GDM1 (cell line): ENCODE measurements around the gene RUNDC1.
A peak's percentile ranks its signal among the peaks of the same experiment; 100 is the strongest.
"Not testable (repeated sequence)": the region's sequence is repeated elsewhere in the genome, so short reads cannot be mapped to it uniquely, and the experiment has no call there.

Experiments
- DNase-seq: peaks from one replicate; lab custom pipeline; 2025; lab: John Stamatoyannopoulos, UW

The RUNDC1 gene

DNA sequence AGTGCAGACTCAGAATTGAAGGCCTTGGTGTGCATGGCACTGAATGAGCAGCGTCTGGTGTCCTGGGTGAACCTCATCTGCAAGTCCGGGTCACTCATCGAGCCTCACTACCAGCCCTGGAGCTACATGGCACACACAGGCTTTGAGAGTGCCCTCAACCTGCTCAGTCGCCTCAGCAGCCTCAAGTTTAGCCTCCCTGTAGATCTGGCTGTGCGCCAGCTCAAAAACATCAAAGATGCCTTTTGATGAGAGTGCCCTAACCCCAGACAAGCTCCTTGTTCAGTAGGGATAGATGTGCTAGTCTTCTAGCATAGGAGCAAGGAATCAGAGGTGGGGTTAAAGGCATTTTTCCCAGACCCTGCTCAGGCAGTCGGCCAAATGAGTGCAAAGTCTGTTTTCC, 11.1 kb downstream of the RUNDC1 start:
- no peak for DNase-seq

GRCh38 chr17:42992872-42993271, 12.5 kb downstream of the RUNDC1 start:
- no peak for DNase-seq

- DNase-seq, result not testable (repeated sequence)
Measured at GRCh38 chr17:42993913-42994312, 13.5 kb downstream of the RUNDC1 start.

- DNase-seq, result no peak
Measured at GRCh38 chr17:42997390-42997983, 17.1 kb downstream of the RUNDC1 start.

DNA sequence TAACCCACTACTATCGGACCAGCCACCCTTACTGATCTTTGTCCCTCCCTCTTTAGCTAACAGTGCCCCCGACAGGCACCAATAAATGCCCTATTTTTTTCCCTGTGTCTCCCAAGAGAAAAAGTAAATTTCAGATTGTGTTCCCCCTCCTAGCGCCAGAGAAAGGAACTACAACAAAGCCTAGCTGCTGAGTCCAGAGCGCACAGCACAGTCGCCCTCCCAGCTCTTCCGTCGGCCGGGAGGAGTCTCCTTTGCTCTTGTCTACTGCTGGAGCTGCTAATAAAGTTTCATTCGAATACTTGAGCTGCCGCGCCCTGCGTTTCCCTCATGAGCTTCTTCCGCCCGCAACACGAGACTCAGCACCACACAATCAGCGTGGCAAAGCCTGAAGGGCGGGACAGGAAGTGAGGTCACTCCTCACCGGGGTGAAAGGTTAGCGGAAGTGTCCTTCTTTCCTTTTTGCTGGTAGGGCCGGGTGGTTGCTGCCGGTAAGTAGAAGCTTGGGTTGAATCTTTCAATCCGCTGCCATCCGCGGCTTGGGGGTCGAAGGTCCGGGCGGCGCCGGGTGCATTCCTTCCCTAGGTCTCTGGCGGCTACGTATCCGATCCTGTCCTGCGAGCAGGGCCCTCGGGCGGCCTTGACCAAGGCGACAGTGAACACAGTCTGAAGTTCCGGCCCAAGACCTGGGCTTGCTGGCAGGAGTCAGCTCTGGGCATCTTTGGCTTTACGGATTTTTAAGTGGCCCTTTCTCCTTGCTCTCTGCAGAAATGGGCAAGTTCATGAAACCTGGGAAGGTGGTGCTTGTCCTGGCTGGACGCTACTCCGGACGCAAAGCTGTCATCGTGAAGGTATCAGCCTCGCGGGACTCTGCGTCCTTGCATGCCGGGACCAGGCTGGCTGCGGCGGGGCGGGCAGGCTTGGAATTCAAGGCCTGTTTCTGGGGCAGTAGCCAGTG, 17.9 kb downstream of the RUNDC1 start, which contains the start of gene RPL27:
Gene RPL27 (plus strand): TSS at position 436 of the 955 bp plus-strand sequence. CDS start 332 bp downstream, at position 768.
- DNase-seq, result peak; percentile 100

DNA sequence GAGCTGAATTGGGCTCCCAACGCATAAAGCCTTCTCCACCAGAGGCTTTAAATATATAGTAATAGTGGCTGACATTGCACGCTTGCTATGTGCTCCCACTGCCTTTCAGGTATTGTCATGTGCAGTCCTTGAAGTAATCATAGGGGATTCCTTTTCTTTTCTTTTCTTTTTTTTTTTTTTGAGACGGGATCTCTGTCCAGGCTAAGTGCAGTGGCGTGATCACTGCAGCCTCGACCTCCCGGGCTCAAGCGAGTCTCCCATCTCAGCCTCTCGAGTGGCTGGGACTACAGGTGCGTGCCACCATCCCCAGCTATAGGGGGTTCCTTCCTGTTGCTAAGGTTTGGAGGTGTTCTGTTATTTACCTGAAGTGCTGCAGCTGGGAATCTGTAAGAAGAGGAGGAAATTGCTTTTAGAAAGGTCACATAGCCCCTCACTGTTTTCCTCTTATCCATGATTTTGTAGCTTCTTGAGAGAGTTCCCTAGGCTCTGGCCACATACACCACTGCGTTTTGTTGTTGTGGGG, 18.7 kb downstream of the RUNDC1 start:
- no peak for DNase-seq

GRCh38 chr17:43000894-43001293, 20.5 kb downstream of the RUNDC1 start:
- not testable (repeated sequence) for DNase-seq

GRCh38 chr17:43003542-43004172, 23.3 kb downstream of the RUNDC1 start:
- no peak for DNase-seq

GRCh38 chr17:43006639-43007551, 26.5 kb downstream of the RUNDC1 start, which contains the start of gene IFI35:
TSS of gene IFI35 (plus strand) at chr17:43006784. CDS start at chr17:43006948, 164 bp downstream.
- DNase-seq, result peak; percentile 70

DNA sequence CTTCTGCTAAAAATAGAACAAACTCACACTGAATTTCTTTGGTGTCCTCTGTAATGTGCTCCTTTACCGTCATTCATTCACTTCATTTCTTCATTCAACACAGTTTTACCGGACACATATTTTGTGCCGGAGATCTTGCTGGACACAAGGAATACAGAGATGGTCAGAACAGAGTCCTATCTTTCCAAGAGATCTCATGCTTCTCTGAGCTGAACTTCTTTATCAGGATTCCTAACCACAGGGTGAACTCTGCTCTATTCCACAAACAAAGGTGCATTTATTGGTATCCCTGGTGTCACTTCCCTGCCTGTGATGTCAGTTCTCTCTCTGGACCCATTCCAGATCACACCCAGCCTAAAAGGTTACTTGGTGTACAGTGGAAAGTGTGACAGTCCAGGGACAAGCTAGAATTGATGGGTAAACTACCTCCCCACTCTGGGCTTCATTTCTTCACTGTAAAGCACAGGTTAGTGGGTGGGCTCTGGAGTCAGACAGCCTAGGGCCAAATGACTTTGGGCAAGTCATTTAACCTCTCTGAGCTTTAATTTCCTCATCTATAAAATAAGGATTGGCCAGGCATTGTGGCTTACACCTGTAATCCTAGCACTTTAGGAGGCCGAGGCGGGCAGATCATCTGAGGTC, 30.4 kb downstream of the RUNDC1 start:
- no peak for DNase-seq

DNA sequence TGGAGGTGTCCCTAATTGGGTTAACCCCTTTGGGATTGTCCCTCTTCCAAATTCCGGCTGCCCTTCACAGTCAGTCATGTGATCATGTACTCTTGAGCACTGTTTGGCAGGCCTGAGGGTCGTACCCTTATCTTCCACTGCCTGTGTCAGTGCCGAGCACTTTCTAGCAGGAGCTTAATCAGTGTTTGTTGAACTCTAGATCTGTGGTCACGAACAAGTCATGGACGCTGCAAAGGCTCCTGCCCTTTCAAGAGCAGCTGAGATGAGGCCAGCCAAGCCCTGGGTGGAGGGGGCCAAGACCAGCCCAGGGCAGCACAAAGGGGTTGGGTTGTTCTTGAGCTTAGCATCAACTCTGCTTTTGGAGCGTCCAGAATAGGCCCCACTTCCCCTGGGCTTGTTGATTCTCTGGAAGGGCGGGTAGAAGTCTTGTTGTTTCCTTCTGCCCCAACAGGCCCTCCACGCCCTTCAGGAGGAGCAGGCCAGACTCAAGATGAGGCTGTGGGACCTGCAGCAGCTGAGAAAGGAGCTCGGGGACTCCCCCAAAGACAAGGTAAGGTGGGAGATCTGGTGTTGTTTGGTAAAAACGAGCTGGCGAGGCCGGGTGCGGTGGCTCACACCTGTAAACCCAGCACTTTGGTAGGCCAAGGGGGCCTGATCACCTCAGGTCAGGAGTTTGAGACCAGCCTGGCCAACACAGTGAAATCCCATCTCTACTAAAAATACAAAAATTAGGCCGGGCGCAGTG, 31.5 kb downstream of the RUNDC1 start:
- DNase-seq, result no peak

DNA sequence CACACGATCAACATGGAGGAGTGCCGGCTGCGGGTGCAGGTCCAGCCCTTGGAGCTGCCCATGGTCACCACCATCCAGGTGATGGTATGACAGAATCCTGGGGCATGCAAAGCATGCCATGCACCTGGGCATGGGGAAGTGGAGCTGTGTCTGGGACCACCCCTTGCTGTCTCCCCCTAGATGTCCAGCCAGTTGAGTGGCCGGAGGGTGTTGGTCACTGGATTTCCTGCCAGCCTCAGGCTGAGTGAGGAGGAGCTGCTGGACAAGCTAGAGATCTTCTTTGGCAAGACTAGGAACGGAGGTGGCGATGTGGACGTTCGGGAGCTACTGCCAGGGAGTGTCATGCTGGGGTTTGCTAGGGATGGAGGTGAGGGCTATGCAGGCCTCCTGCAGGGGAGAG, 32.9 kb downstream of the RUNDC1 start:
- DNase-seq, result no peak

GRCh38 chr17:43014020-43014648, 33.8 kb downstream of the RUNDC1 start:
- DNase-seq, result no peak

DNA sequence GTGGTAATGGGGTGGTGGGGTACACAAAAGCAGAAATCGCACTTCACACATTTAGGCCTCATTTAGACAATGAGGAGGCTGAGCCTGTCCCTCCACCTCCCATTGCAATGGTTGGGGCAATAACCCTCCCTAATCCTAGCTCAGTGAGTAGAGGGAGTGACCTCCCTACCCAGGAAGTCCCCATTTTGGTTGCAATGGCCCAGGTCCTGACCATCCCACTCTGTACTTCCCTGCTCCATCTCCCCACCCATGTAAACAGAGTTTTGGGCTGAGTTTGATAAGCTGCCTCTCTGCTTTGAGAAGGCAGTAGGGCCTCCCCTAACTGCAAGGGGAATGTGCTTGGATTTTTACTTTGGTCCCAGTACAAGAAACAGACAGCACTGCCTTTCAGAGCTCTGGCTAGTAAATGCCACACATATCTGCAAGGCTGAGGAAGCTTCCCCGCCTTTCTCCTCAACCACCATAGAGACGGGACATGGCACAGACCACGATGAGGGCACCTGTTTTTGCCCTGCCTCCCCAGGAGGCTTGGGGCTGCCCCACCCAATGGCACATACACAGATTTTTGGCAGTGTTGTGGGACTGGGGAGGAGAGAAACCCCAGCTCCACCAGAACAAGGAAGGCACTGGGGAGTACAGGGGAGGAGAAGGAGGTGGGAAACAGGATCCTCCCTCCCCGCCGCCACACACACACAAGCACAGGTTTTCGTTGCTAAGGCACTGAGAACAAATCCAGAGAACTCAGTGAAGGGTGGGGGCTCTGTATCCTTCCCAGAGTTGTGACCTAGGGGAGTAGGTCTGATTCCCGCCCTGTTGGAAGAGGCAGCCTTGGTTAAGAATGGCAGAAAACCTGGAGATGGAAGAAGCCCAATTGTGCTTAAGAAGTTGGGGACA, 34.5 kb downstream of the RUNDC1 start:
- DNase-seq, result no peak

DNA sequence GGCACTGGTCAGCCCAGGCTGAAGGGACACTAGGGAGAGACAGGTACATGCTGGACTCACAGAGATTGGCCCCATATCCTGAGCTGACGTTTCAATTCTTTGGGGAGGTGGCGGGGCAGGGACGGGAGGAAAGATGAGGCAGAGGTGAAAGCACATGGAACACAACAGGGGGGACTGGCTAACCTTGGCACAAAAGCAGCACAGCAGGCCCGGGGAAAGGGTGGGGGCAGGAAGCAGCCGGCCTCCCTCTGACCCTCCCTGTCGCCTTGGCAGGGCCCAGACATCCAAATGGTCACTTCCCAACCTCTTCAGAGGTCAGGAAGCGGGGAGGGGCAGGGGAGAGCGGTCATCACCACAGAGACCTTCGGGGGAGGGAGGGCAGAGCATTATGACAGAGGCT, 35.2 kb downstream of the RUNDC1 start:
- DNase-seq, result no peak

DNA sequence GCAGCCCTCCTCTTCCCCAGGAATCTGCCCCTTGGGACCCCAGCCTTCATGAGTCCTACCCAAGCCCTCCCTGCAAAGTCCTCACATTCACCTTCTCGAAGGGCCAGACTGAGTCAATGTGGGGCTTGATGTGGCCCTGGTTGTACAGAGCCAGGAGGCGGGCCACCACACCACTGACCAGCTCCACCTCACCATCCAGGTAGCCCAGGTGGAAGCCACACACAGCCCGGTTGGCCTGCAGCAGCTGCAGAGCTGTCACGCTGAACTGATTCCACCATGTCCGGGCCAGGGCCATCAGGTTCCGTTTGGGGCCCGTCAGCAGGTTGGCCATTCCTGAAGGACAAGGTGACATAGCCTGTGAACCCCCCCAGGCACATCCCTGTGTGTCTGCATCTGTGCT, 35.9 kb downstream of the RUNDC1 start:
- no peak for DNase-seq

- no peak for DNase-seq
Measured at GRCh38 chr17:43018008-43018853, 37.9 kb downstream of the RUNDC1 start.

- no peak for DNase-seq
Measured at GRCh38 chr17:43018932-43019331, 38.6 kb downstream of the RUNDC1 start.
